ENCODE data around the gene ATF7IP2.
"Not testable (repeated sequence)": the region's sequence is repeated elsewhere in the genome, so short reads cannot be mapped to it uniquely, and the experiment has no call there.

ATF7IP2 gene

DNA sequence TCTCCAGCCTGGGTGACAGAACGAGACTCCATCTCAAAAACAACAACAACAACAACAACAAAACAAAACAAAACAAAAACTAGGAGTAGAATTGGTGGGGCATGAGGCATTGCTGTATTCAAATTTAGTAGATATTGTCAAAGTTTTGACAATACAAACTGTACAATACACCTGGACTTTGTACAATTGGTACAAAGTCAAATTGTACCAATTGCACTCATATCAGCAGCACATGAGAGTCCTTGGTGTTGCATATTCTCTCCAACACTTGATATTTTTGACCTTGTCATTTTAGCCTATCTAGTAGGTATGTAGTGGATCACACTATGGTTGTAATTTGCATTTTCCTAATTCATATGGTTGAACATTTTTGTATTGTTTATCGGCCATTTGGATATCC lies 14.3 kb upstream of the ATF7IP2 start:
- in situ Hi-C loops (cut with MboI; ENCODE audit: low sequenced_read_pairs) = no loop called here

DNA sequence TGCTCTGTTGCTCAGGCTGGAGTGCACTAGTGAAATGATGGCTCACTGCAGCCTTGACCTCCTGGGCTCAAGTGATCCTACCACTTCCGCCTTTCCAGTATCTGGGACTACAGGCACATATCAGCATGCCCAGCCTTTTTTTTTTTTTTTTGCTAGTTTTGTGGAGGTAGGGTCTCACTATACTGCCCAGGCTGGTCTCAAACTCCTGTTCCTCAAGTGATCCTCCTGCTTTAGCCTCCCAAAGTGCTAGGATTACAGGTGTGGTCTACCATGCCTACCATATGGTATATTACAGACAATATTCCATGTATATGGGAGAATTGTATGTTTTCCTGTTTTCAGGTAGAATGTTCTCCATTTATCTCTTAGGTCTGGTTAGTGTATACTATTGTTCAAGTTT lies 12.3 kb upstream of the ATF7IP2 start:
- in situ Hi-C loops (cut with MboI; ENCODE audit: low sequenced_read_pairs) = no loop called here

DNA sequence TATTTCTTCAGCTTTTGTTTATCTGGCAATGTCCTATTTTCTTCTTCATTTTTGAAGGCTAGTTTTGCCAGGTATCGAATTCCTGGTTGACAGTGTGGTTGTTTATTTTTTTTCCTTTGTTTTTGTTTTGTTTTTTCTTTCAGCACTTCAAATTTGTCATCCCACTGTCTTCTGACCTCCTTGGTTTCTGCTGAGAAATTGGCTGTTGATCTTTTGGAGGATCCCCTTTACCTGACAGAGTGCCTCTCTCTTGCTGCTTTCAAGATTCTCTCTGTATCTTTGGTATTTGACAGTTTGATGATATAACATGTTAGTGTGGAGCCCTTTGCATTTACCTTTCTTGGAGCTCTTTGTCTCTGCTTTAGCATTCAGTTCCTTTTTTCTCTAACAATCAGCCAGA lies 9.6 kb upstream of the ATF7IP2 start:
- in situ Hi-C loops (cut with MboI; ENCODE audit: low sequenced_read_pairs) = no loop called here

DNA sequence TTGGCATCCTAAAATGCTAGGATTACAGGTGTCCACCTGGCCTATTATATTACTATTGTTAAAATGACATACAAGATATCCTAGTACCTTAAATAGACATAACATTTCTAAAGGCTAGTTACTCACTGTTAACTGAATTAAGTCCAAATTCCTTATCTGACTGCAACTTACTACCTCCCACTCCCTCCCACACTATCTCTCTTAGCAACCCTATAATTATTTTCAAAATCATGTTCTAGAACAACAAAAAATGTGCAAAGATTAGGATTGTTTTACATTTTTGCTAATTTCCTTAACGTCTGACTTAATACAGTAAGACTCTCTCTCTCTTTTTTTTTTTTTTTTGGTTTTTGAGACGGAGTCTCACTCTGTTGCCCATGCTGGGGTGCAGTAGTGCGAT lies 2.2 kb upstream of the ATF7IP2 start:
- in situ Hi-C loops (cut with MboI; ENCODE audit: low sequenced_read_pairs) = no loop called here

DNA sequence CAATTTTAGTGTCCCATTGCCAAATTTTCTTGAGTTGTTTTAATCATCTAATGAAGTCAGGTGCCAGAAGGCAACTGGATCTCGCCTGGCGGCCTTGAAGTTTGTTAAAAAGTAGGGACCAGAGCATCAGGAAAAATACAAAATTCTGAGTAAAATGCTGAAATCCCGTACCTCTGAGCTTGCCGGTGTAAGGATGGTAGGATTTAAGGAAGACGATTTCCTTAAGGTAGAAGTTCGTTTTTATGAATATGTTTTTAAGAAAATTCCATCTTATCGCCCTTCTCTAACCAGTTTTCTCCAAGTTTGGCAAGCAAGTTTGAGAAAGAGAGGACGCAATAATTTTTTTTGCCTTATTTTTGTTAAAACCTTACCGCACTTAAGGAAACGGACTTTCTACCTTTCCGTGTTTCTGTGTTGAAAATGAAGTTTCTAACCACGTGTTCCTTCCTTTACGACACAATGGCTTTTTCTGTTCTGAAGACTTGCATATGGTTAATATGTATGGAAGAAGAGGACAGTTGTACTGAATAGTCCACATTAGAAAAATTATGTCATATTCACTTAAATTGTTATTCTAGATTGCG lies 748 bp downstream of the ATF7IP2 start:
- in situ Hi-C loops (cut with MboI; ENCODE audit: low sequenced_read_pairs) = no loop called here

DNA sequence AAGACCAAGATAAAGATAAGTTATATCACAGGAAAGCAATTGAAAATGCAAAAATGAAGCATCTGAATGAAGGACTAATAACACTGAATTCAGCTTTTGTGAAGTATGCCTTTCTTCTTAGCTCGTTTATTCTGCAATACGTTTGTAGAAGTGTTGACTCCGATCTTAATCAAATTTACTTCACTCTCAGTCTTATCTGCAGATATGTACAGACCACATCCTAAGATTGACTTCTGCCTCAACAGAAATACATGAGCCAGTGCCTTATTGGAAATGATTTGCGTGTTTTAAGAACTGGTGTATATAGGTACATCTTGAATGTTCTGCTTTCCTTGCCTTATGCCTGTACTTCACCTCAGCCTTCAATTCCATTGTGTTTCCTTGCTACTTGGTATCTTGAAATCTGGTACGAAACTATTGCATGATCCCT lies 1.3 kb downstream of the ATF7IP2 start:
- in situ Hi-C loops (cut with MboI; ENCODE audit: low sequenced_read_pairs) = no loop called here

DNA sequence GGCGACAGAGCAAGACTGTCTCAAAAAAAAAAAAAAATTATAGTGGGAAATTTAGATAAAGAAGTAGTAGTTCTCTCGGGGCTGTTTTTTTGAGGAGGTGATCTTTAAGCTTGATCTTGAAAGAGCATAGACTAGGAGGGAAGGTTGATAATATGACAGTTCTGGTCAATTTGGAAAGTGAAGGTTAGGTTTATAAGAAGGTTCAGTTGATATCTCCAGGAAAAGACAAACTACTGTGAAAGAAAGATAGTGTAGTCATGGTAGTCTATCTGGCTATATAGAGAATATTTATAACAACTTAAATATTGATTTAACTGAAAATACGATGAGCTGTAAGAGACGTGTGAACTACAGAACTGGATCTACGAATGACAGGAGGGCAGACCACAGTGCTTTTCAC lies 3.1 kb downstream of the ATF7IP2 start:
- in situ Hi-C loops (cut with MboI; ENCODE audit: low sequenced_read_pairs) = no loop called here

DNA sequence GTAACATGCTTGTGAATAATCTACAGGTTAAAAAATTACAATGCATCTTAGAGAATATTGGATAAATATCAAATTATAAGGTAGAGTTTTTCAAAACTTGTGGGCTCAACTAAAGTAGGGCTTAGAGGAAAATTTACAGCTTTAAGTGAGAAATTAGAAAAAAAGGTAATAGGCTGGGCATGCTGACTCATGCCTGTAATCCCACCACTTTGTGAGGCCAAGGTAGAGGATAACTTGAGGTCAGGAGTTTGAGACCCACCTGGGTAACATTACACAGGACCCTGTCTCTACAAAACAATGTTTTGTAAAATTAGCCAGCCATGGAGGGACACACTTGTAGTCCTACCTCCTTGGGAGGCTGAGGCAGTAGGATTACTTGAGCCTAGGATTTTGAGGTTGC lies 4.5 kb downstream of the ATF7IP2 start:
- in situ Hi-C loops (cut with MboI; ENCODE audit: low sequenced_read_pairs) = no loop called here

DNA sequence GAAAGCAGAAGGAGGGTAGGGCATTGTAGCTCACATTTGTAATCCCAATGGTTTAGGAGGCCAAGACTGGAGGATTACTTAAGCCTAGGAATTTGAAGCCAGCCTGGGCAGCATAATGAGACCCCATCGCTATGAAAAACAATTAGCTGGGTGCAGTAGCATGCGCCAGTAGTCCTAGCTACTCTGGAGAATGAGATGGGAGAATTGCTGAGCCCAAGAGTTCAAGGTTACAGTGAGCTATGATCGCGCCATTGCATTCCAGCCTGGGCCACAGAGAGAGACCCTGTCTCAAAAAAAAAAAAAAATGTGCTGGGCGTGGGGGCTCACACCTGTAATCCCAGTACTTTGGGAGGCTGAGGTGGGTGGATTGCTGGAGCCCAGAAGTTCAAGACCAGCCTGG lies 5.0 kb downstream of the ATF7IP2 start:
- in situ Hi-C loops (cut with MboI; ENCODE audit: low sequenced_read_pairs) = no loop called here

DNA sequence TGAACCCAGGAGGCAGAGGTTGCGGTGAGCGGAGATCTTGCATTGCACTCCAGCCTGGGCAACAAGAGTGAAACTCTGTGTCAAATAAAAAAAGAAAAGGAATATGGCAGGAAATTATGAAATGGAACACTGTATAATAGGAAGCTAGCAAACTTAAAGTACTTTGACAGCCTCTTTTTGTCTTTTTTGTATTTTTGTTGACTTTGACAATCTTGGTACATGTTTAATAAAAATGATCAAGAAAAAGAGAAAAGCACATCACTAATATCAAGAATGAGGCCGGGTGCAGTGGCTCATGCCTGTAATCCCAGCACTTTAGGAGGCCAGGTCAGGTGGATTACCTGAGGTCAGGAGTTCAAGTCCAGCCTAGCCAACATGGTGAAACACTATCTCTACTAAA lies 5.5 kb downstream of the ATF7IP2 start:
- in situ Hi-C loops (cut with MboI; ENCODE audit: low sequenced_read_pairs) = no loop called here

DNA sequence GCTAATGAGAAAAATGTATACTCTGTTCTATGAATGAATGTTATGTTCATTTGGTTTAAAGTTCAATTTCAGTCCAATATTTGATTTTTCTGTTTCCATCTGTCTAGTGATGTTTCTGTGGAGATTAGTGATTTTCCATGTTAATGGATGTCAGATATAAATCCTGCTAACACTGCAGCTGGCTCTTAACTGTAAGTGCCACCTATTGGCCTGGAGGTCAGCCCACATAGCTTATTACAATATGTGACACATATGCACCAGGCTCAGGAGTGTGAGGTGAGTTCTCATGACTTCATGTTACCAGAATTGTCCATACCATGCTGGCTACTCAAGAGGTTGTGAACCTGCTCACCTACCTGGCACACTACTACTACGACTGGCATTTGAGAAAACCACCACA lies 17.1 kb downstream of the ATF7IP2 start:
- in situ Hi-C loops (cut with MboI; ENCODE audit: low sequenced_read_pairs) = no loop called here

DNA sequence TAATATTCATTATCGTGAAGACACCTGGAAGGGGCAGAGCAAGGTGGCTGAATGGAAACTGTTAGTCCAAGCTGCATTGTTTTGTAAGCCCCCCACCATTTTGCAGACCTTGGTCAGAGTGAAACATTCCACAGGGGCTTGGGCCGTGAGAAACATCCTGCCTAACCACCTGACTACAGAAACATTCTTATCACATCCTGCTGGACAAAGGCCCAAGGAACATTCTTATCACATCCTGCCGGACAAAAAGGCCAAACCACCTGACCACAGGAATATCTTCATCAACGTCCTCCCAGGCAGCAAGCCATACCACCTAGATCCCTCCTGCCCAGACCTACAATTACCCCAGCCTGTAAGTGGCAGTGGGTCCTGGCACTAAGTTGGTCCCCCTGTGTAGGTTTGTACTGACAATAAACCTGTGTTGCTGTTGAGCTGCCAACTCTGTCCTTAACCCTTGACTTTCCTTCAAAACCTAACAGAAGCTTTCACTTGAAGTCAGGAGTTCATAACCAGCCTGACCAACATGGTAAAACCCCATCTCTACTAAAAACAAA lies 19.6 kb downstream of the ATF7IP2 start:
- in situ Hi-C loops (cut with MboI; ENCODE audit: low sequenced_read_pairs) = no loop called here

DNA sequence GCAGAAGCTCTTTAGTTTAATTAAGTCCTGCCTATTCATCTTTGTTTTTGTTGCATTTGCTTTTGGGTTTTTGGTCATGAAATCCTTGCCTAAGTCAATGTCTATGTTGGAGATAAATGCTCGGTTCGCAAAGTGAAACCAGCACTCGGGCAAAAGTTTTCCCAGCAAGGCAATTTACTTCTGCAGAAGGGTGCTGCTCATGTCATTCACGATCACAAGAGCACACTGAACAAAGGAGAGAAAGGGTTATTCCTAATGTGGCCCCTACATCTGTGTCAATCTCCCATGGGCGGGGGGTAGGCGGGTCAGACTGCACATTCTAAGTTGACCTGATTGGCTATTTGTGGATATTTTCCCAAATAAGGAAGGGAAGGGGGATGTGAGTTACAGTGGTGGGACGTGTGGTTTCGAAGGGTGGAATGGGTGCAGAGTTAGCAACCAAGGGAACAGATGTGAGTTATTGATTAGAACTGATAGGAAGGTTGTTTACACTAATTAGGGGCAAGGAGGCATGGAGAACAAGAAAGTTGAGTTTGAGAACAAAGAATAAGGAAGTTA lies 23.0 kb downstream of the ATF7IP2 start:
- in situ Hi-C loops (cut with MboI; ENCODE audit: low sequenced_read_pairs) = no loop called here

DNA sequence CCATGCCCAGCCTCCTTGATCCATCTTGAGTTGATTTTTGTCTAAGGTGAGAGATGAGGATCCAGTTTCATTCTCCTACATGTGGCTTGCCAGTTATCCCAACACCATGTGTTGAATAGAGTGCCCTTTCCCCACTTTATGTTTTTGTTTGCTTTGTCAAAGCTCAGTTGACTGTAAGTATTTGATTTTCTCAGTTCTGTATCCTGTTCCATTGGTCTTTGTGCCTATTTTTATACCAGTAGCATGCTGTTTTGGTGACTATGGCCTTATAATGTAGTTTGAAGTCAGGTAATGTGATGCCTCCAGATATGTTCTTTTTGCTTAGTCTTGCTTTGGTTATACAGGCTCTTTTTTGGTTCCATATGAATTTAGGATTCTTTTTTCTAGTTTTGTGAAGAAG lies 23.9 kb downstream of the ATF7IP2 start:
- in situ Hi-C loops (cut with MboI; ENCODE audit: low sequenced_read_pairs) = not testable (repeated sequence)

DNA sequence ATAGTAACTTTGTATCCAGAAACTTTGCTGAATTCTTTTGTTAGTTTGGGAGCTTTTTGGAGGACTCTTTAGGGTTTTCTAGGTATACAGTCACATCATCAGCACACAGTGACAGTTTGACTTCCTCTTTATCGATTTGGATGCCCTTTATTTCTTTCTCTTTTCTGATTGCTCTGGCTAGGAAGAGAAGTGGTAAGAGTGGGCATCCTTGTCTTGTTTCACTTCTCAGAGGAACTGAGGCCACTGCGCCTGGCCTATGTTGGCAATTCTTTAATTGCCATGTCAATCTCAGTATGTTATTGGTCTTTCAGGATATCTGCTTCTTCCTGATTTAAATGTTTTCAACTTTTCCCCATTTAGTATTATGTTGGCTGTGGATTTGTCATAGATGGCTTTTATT lies 24.6 kb downstream of the ATF7IP2 start:
- in situ Hi-C loops (cut with MboI; ENCODE audit: low sequenced_read_pairs) = no loop called here

DNA sequence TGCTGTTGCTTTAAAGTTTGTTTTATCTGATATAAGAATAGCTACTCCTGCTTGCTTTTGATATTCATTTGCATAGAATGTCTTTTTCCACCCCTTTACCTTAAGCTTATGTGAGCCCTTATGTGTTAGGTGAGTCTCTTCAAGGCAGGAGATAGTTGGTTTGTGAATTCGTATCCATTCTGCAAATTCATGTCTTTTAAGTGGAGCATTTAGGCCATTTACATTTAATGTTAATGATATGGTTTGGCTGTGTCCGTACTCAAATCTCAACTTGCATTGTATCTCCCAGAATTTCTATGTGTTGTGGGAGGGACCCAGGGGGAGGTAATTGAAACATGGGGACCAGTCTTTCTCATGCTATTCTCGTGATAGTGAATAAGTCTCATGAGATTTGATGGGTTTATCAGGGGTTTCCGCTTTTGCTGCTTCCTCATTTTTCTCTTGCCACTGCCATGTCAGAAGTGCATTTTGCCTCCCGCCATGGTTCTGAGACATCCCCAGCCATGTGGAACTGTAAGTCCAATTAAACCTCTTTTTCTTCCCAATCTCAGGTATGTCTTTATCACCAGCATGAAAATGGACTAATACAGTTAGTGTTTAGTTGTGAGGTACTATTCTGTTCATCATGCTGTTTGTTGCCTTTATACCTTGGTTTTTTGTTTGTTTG lies 27.2 kb downstream of the ATF7IP2 start:
- in situ Hi-C loops (cut with MboI; ENCODE audit: low sequenced_read_pairs) = no loop called here

DNA sequence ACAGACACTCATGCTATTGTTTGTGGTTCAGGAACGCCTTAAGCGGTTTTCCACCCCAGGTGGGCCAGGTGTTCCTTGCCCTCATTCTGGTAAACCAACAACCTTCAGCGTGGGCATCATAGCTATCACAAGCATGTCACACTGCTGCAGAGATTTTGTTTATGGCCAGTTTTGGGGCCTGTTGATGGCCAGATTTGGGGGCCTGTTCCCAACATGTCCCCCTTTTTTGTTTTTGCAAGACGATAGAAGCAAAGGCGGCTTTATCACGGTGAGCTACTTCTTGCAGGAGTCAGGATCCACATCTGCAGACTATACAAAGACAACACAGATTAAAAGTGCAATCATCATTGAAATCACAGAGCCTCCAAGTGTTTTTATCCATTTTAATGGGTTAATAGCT lies 32.3 kb downstream of the ATF7IP2 start:
- in situ Hi-C loops (cut with MboI; ENCODE audit: low sequenced_read_pairs) = not testable (repeated sequence)

DNA sequence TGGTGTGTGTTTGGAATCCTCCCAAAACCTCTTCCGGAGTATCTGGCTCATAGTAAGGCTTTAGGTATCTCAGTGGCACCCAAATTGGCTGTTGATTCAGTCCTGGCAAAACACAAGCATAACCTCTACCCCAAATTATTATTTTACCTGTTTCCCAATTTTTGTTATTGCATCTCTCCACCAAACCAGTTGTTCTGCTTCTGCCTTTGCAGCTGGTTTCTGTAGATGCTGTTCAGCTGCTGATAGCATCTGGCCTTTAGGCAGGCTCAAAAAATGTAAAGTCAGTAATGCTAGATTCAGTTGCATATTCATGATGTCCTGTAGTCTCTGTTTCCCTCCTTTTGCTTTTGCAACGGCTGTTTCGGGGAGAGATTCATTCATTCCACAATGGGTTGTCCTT lies 33.8 kb downstream of the ATF7IP2 start:
- in situ Hi-C loops (cut with MboI; ENCODE audit: low sequenced_read_pairs) = no loop called here

DNA sequence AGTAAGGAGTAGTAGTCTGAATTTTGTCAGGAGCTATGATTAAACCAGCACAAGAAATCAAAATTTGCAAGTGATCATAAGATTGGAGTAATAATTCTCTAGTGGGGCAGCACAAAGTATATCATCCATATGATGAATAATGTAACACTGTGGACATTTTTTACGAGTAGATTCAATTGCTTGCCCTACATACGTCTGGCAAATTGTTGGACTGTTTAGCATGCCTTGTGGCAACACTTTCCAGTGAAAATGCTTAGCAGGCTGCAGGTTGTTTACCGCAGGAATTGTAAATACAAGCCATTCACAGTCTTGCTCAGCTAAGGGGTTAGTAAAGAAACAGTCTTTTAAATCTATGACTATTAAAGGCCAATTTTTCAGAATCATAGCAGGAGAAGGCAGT lies 35.7 kb downstream of the ATF7IP2 start:
- in situ Hi-C loops (cut with MboI; ENCODE audit: low sequenced_read_pairs) = no loop called here

DNA sequence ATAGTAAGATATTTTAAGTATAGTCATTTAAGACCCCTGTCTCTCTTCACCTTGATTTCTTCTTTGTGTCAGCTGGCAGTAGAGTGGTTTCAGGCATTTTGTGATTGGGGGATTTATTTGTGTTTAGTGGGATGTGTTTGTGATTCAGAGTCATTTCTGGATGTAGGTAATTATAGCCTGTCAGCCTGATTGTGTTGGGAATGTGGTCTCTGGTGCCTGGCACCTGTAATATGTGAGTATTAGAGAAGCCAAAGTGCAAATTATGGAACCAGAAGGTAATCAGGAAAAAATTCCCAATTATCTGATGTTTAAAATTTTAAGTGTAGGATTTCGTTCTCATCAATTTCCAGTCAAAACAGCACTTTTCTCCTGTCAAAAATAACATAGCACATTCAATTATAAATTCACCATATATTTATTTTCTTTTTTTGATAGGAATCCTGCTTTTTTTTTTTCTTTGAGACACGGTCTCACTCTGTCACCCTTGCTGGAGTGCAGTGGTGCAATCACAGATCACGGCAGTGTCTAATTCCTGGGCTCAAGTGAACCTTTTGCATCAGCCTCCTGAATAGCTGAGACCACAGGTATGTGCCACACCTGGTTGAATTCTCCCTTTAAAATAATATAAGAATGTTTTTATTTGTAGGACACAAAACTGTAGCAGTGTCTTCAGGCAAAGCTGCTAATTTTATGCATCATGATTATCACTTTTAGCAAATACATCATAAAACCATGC lies 42.7 kb downstream of the ATF7IP2 start:
- in situ Hi-C loops (cut with MboI; ENCODE audit: low sequenced_read_pairs) = no loop called here

DNA sequence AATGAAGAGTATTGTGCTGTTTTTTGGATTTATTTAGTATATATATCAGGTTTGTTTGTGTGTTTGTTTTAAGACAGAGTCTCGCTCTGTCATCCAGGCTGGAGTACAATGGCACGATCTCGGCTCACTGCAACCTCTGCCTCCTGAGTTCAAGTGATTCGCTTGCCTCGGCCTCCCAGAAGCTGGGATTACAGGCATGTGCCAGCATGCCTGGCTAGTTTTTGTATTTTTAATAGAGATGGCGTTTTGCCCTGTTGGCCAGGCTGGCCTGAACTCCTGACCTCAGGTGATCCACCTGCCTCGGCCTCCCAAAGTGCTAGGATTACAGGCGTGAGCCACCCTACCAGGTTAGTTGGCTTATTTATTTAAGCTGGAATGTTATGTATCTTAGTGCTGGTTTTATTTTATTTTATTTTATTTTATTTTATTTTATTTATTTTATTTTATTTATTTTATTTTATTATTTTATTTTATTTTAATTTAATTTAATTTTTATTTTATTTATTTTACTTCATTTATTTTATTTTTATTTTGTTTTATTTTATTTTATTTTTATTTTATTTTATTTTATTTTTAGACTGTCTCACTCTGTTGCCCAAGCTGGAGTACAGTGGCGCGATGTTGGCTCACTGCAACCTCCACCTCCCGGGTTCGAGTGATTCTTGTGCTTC lies 43.6 kb downstream of the ATF7IP2 start:
- in situ Hi-C loops (cut with MboI; ENCODE audit: low sequenced_read_pairs) = not testable (repeated sequence)

Measured in HL-60/S4 (cell line).